ENCODE measurements around the gene ZNF774. TPM values are rescaled to one million over a fixed set of nuclear protein-coding genes. Genes with fewer than 3 reads are reported as not detected.

Gene ZNF774
- polyA plus RNA-seq, 1 experiment, result 2.3 TPM

- POLR2A ChIA-PET, result no interaction called here
- CTCF ChIA-PET, result interaction anchor here (0.5 to 1.0 kb wide), 2 partner anchors 86 to 155 kb away, joined by 3 to 4 read pairs; no protein-coding TSS in a partner anchor
Measured at GRCh38 chr15:90327311-90327710, 24.8 kb upstream of the ZNF774 start.

GRCh38 chr15:90334304-90334731, 17.8 kb upstream of the ZNF774 start:
- no peak for DNase-seq (ENCODE audit: low read depth, low spot score)
- TF ChIP-seq CTCF (IDR thresholded peaks at IDR 0.05; ENCODE audit: low read depth, low read length), result no peak
- ChIA-PET CTCF (interaction anchor here (1.4 kb wide), 1 partner anchor 14 kb away, joined by 13 read pairs; no protein-coding TSS in a partner anchor), POLR2A (no interaction called here)
- Histone ChIP-seq H3K27ac (ENCODE audit: low read depth, low read length) (no peak overlapping the region), H3K9me3 (ENCODE audit: control insufficient read depth, insufficient read depth, low read length) (no peaks in the 10 kb centered on the region), H3K4me3 (ENCODE audit: low read depth, low read length) (no peak overlapping the region), H3K27me3 (ENCODE audit: control insufficient read depth, insufficient read depth, low read length) (no peaks in the 10 kb centered on the region)

More at GRCh38 chr15:90327311-90327710, 24.8 kb upstream of the ZNF774 start:
- H3K9me3 ChIP-seq (ENCODE audit: control insufficient read depth, insufficient read depth, low read length), result no peaks in the 10 kb centered on the region
- no peak overlapping the region for H3K4me3 ChIP-seq (ENCODE audit: low read depth, low read length)
- H3K27ac ChIP-seq (ENCODE audit: low read depth, low read length), result no peak overlapping the region
- no peak for DNase-seq (ENCODE audit: low read depth, low spot score)
- H3K27me3 ChIP-seq (ENCODE audit: control insufficient read depth, insufficient read depth, low read length), result no peaks in the 10 kb centered on the region
- TF ChIP-seq CTCF (IDR thresholded peaks at IDR 0.05; ENCODE audit: low read depth, low read length), result no peak

GRCh38 chr15:90336705-90337141, 15.4 kb upstream of the ZNF774 start:
- POLR2A ChIA-PET, result no interaction called here

GRCh38 chr15:90337256-90337655, 14.8 kb upstream of the ZNF774 start:
- ChIA-PET POLR2A (no interaction called here), CTCF (interaction anchor here (0.9 to 2.3 kb wide), 4 partner anchors 17 to 145 kb away, joined by 3 to 13 read pairs (median 6); no protein-coding TSS in a partner anchor)
- Histone ChIP-seq H3K27me3 (ENCODE audit: control insufficient read depth, insufficient read depth, low read length) (no peaks in the 10 kb centered on the region), H3K9me3 (ENCODE audit: control insufficient read depth, insufficient read depth, low read length) (no peaks in the 10 kb centered on the region), H3K4me3 (ENCODE audit: low read depth, low read length) (no peak overlapping the region), H3K27ac (ENCODE audit: low read depth, low read length) (no peak overlapping the region)
- no peak for DNase-seq (ENCODE audit: low read depth, low spot score)
- TF ChIP-seq CTCF (IDR thresholded peaks at IDR 0.05; ENCODE audit: low read depth, low read length), result no peak

More at GRCh38 chr15:90336705-90337141, 15.4 kb upstream of the ZNF774 start:
- H3K27me3 ChIP-seq (ENCODE audit: control insufficient read depth, insufficient read depth, low read length), result no peaks in the 10 kb centered on the region
- no peak overlapping the region for H3K4me3 ChIP-seq (ENCODE audit: low read depth, low read length)
- no peak for TF ChIP-seq CTCF (IDR thresholded peaks at IDR 0.05; ENCODE audit: low read depth, low read length)
- CTCF ChIA-PET, result interaction anchor here (0.9 to 2.3 kb wide), 4 partner anchors 17 to 146 kb away, joined by 3 to 13 read pairs (median 6); no protein-coding TSS in a partner anchor
- DNase-seq (ENCODE audit: low read depth, low spot score), result no peak
- H3K27ac ChIP-seq (ENCODE audit: low read depth, low read length), result no peak overlapping the region
- no peaks in the 10 kb centered on the region for H3K9me3 ChIP-seq (ENCODE audit: control insufficient read depth, insufficient read depth, low read length)

GRCh38 chr15:90338532-90338931, 13.6 kb upstream of the ZNF774 start:
- DNase-seq (ENCODE audit: low read depth, low spot score), result no peak
- H3K27me3 ChIP-seq (ENCODE audit: control insufficient read depth, insufficient read depth, low read length), result no peaks in the 10 kb centered on the region
- ChIA-PET CTCF (no interaction called here), POLR2A (no interaction called here)
- no peak overlapping the region for H3K27ac ChIP-seq (ENCODE audit: low read depth, low read length)
- no peak overlapping the region for H3K4me3 ChIP-seq (ENCODE audit: low read depth, low read length)
- H3K9me3 ChIP-seq (ENCODE audit: control insufficient read depth, insufficient read depth, low read length), result no peaks in the 10 kb centered on the region
- TF ChIP-seq CTCF (IDR thresholded peaks at IDR 0.05; ENCODE audit: low read depth, low read length), result no peak

All from AG04450 (cell line).